OCI-LY3 (cell line): ENCODE results near the gene PRR23E.

ENCODE experiments used
- CTCF ChIP-seq: fragments of 200-600, 300-600 bp; sonication (generic); IDR thresholded peaks from 2 replicates; pipeline ENCODE4 v1.5.1; 2014; ENCODE audit warnings: antibody characterized with exemption, low read length, low read depth
- EZH2phosphoT487 ChIP-seq: fragments of 200-600 bp; shearing (Covaris generic); IDR thresholded peaks from 2 replicates; pipeline ENCODE4 v1.6.1; 2018; ENCODE audit warnings: antibody characterized with exemption, mixed run types, low read depth

- no peak for TF ChIP-seq CTCF
- TF ChIP-seq EZH2phosphoT487 = no peak
These were observed 45.5 kb upstream of the PRR23E start for GRCh38 chr3:127147291-127147885.
